NOMO-1 (cell line): Measurements from ENCODE around the gene PLPP3.

ENCODE experiments used
- DNase-seq, 2 experiments: peaks; one replicate each; lab custom pipeline; 2025; ENCODE audit not compliant: unreplicated experiment in 2 of 2; lab: John Stamatoyannopoulos, UW

Gene PLPP3

GRCh38 chr1:56502700-56503245 is 76.6 kb downstream of the PLPP3 start:
- DNase-seq = peak; percentile 19 to 74

- DNase-seq = no peak
Observed at GRCh38 chr1:56501888-56502287, 77.5 kb downstream of the PLPP3 start.

GRCh38 chr1:56501426-56501825 is 77.9 kb downstream of the PLPP3 start:
- DNase-seq = no peak

- DNase-seq = no peak
Observed at GRCh38 chr1:56496821-56497772, 82.3 kb downstream of the PLPP3 start.

GRCh38 chr1:56496158-56496557 is 83.2 kb downstream of the PLPP3 start:
- no peak for DNase-seq

- DNase-seq = no peak
Observed at GRCh38 chr1:56495538-56495937, 83.8 kb downstream of the PLPP3 start.

GRCh38 chr1:56494306-56494705 is 85.1 kb downstream of the PLPP3 start:
- no peak for DNase-seq

- no peak for DNase-seq
Observed at GRCh38 chr1:56493826-56494225, 85.5 kb downstream of the PLPP3 start.

GRCh38 chr1:56491441-56491840 is 87.9 kb downstream of the PLPP3 start:
- DNase-seq = no peak

- no peak for DNase-seq
Observed at GRCh38 chr1:56490619-56491018, 88.7 kb downstream of the PLPP3 start.

- DNase-seq = no peak
Observed at GRCh38 chr1:56489695-56490094, 89.7 kb downstream of the PLPP3 start.

GRCh38 chr1:56484695-56485094 is 94.7 kb downstream of the PLPP3 start:
- no peak for DNase-seq

GRCh38 chr1:56483104-56483503 is 96.3 kb downstream of the PLPP3 start:
- DNase-seq = no peak

GRCh38 chr1:56482486-56482885 is 96.9 kb downstream of the PLPP3 start:
- DNase-seq = no peak

- no peak for DNase-seq
Observed at GRCh38 chr1:56481140-56481694, 98.1 kb downstream of the PLPP3 start.

- no peak for DNase-seq
Observed at GRCh38 chr1:56478734-56479133, 100.6 kb downstream of the PLPP3 start.

- DNase-seq = no peak
Observed at GRCh38 chr1:56477164-56478111, 101.9 kb downstream of the PLPP3 start.

- DNase-seq = no peak
Observed at GRCh38 chr1:56473582-56474270, 105.6 kb downstream of the PLPP3 start.

GRCh38 chr1:56472860-56473259 is 106.5 kb downstream of the PLPP3 start:
- peak; percentile 80 to 90 for DNase-seq
